NCI-H82 treated with DMSO at 0.1 percent for 48 hours (cell line): Measurements from ENCODE around the gene BANF2.

Experiments
- DNase-seq: peaks from one replicate; lab custom pipeline; 2025; ENCODE audit not compliant: unreplicated experiment; lab: John Stamatoyannopoulos, UW

Gene BANF2

GRCh38 chr20:17732907-17733521 lies 33.2 kb downstream of the BANF2 start:
- no peak for DNase-seq

DNA sequence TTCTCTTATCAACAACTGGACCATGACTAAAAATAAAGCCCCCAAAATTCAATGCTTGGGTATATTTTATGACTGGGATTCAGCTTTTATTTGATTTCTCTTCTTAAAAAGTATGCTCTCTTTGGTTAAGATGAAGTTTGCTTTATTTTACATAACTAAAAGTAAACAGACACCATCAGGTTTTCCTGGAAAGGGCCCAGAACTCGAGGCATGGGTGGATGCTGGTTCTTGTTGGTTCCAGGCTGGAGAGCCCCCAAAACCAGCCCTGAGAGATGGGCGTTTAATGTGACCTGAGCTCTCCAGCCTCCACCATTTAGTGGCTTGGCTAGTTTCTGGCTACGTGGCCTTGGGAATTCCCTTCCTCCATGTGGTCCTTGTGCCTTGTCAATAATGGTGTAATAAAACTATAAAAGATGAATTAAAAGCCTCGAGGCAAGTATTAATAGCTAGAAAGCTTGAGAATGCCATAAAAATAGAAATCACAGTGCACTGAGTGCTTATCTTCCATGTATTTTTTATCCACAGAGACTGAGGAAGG lies 34.1 kb downstream of the BANF2 start:
- no peak for DNase-seq

- no peak for DNase-seq
Observed at GRCh38 chr20:17734374-17734773, 34.6 kb downstream of the BANF2 start.

DNA sequence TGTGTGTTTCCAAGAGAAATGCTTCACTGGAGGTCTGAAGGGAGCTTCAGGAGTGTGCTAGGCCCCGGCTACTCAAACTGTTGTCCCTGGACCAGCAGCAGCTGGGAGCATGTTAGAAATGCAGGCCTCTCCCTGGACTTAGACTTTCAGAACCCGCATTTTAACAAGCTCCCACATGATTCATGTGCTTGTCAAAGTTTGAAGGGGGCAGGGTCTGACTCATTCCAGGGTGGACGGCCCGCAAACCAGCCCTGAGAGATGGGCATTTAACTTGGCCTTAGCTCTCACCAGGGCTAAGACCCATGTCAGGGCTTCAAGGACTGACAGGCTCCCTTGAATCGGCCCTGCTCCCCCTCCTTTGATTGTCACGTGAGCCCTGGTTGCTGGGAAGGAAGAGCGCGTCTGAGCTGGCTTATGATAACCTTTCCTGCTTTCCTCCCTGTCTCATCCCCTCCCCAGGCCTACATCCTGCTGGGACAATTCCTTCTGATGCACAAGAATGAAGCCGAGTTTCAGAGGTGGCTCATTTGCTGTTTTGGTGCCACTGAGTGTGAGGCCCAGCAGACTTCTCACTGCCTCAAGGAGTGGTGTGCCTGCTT lies 35.5 kb downstream of the BANF2 start:
- no peak for DNase-seq

- no peak for DNase-seq
Observed at GRCh38 chr20:17735959-17736621, 36.3 kb downstream of the BANF2 start.

DNA sequence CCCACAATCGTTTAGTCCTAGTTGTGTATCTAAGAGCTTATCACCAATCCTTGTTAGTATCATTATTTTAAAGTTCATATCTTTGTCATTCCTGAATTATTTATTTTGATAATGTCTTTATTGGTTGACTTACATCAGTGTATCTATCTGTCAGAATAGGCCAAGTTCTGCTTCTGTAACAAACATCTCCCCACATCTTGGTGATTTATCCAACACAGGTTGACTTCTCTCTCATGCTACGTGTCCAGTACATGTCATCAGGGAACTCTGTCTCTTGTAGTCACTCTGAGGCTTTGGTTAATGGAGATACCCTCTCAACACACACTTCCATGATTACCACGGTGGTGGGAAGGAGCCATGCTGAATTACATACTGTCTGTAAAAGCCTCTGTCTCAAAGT lies 38.4 kb downstream of the BANF2 start:
- no peak for DNase-seq

DNA sequence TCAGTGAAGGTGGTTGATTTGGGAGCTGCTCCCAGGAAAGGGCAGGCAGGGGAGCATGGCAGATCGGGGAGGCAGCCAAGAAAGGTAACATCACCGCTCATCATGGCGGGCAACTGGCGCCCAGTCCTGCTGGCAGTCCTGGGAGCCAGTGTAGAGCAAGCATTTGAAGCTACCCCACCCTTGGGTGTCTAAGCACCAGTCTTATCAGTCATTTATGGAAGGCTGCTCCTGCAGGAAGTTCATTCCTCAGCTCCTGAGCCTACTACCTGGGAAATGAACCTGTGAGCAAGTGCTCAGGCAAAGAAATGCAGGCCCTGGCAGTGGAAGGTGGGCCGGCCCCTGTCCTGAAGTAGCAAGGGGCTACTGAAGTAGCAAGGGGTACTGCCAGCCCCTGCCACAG lies 41.5 kb downstream of the BANF2 start:
- DNase-seq = no peak

- no peak for DNase-seq
Observed at GRCh38 chr20:17742731-17743130, 43.0 kb downstream of the BANF2 start.

DNA sequence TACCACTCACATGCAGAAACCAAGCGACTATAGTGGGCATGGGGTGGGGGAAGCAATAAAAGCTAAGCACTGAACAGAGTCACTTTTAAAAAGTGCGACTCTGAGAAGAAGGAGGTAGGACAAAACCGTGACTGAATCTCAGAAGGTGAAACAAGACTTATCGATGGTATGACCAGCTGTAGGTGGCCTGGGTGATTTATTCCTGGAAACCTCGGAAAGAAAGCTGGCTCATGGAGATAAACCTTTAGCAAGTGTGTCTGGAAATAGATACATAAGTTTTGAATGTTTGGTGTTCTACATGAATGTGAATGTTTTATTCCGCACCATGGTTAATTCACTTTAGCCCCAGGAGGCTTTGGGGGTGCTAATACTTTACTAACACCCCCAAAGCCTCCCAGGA lies 43.9 kb downstream of the BANF2 start:
- DNase-seq = no peak

- DNase-seq = no peak
Observed at GRCh38 chr20:17747431-17747846, 47.7 kb downstream of the BANF2 start.

DNA sequence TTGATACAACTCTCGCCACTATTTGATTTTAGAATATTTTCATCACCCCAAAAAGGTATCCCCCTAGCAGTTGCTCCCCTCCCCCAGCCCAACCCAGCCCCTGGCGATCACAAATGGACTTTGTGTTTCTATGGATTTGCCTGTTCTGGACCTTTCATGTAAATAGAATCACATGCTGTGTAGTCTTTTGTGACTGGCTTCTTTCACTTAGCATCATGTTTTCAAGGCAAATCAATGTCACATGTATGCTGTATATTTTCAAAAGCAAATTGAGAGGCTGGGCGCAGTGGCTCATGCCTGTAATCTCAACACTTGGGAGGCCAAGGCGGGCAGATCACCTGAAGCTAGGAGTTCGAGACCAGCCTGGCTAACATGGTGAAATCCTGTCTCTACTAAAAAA lies 48.5 kb downstream of the BANF2 start:
- no peak for DNase-seq

DNA sequence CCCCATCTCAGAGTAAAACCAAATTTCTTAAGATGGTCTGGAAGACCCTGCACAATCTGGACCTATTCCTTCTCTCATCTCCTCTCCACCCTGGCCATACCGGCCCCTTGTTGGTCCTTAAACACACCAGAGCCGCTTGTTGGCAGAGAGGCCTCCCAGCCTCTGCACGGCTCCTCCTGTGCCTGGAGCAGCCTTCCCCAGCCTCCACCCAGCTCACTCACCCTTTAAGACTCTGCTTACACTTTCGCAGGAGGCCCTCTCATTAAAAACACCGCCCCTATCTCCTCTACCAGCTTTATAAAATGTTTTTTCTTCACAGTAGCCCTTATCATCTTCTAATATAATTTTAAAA lies 49.8 kb downstream of the BANF2 start:
- DNase-seq = no peak

GRCh38 chr20:17749978-17750721 lies 50.4 kb downstream of the BANF2 start:
- no peak for DNase-seq

DNA sequence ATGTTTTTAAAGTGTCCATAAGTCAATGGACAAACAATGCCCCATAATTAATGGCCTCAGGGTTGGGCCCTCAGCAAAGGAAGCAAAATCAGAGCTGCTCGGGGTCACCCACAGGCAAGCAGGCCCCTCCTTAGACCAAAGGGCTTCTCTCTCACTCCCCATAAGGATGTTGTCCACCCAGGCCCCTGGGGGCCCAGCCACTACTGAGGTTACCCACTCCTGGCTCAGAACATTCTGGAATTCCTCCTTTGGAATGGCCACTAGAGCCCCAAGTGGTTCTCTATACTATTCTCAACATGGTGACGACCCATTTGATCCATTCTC lies 50.9 kb downstream of the BANF2 start:
- DNase-seq = no peak

DNA sequence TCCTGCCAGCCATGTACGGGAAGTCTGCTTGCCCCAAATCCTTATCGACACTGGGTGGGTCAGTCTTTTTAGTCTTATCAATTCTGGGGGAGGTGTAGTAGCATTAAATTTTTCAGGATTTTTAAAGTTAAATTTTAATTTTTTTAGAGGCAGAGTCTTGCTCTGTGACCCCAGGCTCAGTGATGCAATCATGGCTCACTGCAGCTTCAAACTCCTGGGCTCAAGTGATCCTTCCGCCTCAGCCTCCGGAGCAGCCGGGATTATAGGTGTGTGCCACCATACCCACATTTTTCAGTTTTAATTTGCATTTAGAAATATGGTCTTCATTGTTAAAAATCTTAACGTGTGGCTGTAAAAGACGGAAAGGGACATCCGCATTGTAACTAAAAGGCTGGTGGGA lies 51.9 kb downstream of the BANF2 start:
- DNase-seq = no peak

- no peak for DNase-seq
Observed at GRCh38 chr20:17752459-17752858, 52.7 kb downstream of the BANF2 start.

- no peak for DNase-seq
Observed at GRCh38 chr20:17753516-17753915, 53.8 kb downstream of the BANF2 start.

DNA sequence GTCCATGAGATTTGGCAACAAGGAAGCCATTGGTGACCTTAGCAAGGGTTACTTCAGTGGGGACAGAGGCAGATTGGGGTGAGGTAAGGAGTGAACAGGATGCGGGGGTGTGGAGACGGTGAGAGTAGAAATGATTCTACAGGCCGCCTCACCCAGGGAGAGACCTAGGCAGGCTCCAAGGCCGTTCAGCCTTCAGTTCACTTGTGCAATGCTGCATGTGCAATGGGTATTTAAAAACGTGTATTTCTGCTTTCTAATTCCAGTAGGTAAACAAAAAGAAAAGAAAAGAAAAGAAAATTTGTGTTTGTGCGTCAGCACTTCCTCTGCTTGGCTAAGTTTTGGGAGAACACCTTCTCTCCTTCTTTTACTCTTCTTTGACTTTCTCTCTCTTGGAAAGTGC lies 56.8 kb downstream of the BANF2 start:
- DNase-seq = no peak

DNA sequence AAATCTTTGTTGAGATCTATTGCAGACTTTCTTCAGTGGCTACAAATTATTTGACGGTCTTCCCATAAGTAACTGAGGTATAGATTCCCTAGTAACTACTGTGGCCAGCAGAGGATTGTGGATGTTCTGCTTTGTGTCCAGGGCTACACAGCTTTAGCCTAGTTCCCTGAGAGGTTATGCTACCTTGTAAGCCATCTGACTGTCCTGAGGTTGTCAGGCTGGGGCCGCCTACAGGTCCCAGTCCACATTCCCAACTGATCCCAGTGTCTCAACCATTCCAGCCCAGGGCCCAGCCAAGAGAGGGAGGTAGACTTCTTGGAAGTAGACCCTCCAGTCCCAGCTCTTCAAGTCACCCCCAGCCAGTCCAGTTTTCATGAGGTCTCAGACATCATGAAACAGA lies 57.7 kb downstream of the BANF2 start:
- no peak for DNase-seq

DNA sequence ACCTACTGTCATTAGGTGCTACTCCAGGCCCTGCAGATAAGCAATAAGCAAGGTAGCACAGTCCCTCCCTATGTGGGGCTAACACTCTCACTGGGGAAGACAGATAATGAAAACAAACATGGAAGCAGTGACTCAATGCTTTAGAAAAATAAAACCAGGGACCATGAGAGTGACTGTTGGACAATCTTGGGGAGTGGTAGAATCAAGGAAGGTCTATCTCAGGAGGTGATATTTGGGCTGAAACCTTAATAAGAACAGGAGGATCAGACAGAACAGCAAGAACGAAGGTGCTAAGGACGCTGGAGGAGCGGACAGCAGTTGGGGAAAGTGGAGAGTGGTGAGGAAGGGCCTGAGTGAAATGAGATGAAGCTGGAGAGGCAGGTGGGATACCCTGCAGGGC lies 58.2 kb downstream of the BANF2 start:
- no peak for DNase-seq

- DNase-seq = no peak
Observed at GRCh38 chr20:17758512-17758911, 58.7 kb downstream of the BANF2 start.

DNA sequence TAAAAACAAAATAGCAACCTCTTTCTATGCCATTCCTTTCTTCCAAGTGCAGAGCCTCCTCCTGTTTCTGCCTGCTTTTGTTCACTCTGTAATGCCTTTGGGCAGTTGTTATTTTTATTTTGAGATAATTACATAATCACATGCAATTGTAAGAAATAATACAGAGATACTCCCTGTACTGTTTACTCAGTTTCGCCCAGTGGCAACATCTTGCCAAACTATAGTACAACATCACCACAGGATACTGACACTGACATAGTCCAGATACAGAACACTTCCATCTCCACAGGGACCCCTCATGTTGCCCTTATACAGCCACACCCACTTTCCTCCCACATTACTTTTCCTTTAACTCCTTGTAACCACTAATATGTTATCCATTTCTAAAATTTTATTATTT lies 59.7 kb downstream of the BANF2 start:
- DNase-seq = no peak
